Measurements from ENCODE around the gene KRT6B.

GRCh38 chr12:52399756-52400155 is 52.2 kb downstream of the KRT6B start:
- no peak for TF ChIP-seq CTCF (IDR thresholded peaks at IDR 0.05; ENCODE audit: extremely low read depth in 1 of 2, insufficient read depth in 1 of 2, low read depth in 1 of 2, low read length in 2 of 2)
- no peak for TF ChIP-seq POLR2A (IDR thresholded peaks at IDR 0.05; ENCODE audit: low read depth, low read length)
- no peak for TF ChIP-seq POLR2AphosphoS5 (IDR thresholded peaks at IDR 0.05; ENCODE audit: insufficient read depth, low read depth, low read length)
- no peak for TF ChIP-seq EZH2 (IDR thresholded peaks at IDR 0.05; ENCODE audit: borderline replicate concordance, low read depth, low read length, severe bottlenecking)
